ENCODE measurements around the gene LDLRAD3.

- TF ChIP-seq CTCF (conservative IDR thresholded peaks at IDR 0.05 in 1 of 2, IDR thresholded peaks at IDR 0.05 in 1 of 2; ENCODE audit: extremely low read depth in 1 of 2, insufficient read depth in 1 of 2, low read depth in 1 of 2, low read length in 2 of 2) (no peak), EZH2 (IDR thresholded peaks at IDR 0.05; ENCODE audit: borderline replicate concordance, low read length) (no peak)
Measured at GRCh38 chr11:36123336-36124101, 179.7 kb downstream of the LDLRAD3 start.

Measured in mammary epithelial cell (primary cell).